HG02623 (cell line): Measurements from ENCODE around the gene CACNB2.
"Not testable (repeated sequence)": the region's sequence is repeated elsewhere in the genome, so short reads cannot be mapped to it uniquely, and the experiment has no call there.

Source experiments
- ATAC-seq: cut with Tn5 transposase; IDR thresholded peaks from one replicate; pipeline ENCODE4 v1.9.1; 2021; ENCODE audit warnings: moderate library complexity; ENCODE audit not compliant: unreplicated experiment

CACNB2 gene

GRCh38 chr10:18196806-18197550 is 56.8 kb downstream of the CACNB2 start:
- ATAC-seq, result no peak

DNA sequence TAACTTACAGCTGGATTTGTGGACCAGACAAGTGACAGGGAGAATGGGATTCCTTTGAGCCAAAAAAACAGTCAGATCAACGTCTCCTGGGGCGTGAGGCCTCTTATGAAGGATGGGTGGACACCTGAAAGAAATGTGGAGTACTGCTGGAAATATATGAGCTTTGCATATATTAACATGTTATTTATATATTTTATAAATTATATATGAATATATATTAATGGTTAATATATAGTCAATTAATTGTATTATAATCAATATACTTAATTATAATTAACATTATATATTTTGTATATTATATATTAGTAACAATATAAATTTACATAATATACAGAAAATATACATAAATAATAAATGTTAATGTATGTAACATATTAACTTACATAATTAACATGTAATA is 57.5 kb downstream of the CACNB2 start:
- no peak for ATAC-seq

DNA sequence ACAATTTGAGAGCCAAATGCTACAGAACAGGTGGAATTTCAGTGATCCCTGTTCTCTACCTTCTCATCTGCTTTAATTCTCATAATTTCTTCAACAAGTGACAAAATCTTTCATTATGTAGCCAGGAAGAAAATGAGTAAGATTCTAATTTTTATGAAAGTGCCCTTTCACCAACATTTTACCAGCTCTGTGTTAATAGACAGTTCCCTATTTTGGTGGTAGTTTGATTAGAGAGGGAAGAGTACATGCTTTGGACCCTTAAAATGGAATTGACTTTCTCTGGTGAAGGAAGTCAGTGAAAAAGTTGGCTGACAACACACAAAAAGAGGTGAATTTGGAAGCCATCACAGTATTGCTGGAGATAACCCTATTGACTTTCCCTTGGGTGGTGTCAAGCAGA is 61.7 kb downstream of the CACNB2 start:
- ATAC-seq, result no peak

- ATAC-seq, result no peak
Measured at GRCh38 chr10:18202680-18203460, 62.6 kb downstream of the CACNB2 start.

- no peak for ATAC-seq
Measured at GRCh38 chr10:18203471-18203870, 63.2 kb downstream of the CACNB2 start.

GRCh38 chr10:18204039-18204835 is 64.0 kb downstream of the CACNB2 start:
- ATAC-seq, result no peak

DNA sequence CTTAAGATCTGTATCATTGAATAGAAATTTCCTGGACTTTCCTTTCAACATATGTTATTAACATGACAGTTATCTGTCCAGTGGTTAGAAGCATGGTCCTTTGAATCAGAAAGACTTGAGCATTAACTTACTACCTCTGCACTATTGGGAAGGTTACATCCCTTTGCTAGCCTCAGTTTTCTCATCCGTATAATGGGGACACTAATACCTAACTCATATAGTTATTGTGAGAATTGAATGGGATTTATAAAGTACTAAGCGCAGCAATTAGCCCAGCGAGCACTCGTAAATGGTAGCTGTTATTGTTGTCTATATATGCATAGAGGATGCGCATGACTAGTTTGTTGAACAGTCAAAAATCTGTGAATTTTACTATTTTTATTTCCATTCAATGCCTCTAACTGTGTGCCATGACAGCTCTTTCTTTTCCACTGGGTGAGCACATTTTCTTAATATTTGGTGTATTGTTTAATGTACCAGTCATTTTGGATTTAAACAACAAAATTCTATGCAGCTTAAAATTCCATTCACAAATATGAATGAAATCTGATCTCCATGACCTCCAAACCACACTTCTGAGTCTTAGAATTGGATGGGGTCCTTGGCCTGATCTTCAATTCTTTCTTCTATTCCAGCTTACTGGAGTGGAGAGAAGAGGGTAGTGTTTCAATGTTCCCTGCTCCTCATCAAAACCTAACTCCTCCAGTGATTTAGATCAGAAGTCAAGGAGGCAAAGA is 65.0 kb downstream of the CACNB2 start:
- ATAC-seq, result no peak

DNA sequence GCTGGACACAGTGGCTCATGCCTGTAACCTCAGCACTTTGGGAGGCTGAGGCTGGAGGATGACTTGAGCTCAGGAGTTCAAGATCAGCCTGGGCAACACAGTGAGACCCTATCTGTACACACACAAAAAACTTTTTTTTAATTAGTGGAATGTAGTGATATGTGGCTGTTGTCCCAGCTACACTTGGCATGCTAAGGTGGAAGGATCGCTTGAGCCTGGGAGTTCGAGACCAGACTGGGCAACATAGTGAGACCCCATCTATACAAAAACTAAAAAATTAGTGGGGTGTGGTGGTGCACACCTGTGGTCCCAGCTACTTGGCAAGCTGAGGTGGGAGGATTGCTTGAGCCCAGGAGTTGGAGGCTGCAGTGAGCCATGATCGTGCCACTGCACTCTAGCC is 68.0 kb downstream of the CACNB2 start:
- ATAC-seq, result not testable (repeated sequence)

DNA sequence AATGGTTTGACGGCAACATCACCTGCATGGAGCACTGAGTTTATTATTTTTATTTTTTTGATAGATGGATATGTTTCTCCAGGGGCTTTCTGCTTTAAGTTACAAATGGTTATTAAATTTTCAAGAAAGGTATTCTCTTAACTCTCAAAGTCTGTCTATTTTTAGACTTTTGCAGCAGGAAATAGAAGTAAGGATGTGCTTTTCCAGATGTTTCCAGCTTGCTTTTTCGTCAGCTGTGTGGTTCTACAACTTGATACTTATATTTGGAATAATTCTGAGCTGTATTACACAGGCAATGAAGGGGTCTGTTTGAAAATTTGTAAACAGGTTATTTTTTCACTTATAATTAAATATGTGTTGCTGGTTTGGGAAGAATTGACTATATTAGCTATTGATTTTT is 69.0 kb downstream of the CACNB2 start:
- no peak for ATAC-seq

DNA sequence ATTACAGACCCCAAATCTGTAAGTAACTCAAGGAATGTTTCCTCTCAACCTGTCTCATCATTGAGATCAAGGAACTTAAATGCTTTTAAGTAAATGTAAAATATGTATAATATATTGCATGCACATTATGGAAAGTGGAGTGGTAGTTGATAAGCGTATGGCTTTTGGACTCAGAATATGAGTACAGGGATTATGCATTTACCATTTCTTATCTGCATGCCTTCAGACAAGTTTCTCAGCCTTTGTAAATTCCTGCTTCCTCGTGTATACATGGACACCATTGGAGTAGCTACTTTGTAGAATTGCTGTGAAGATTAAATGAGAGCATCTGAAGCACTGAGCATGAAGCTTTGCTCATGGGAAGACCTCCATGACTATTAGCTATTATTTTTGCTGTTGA is 70.5 kb downstream of the CACNB2 start:
- no peak for ATAC-seq

DNA sequence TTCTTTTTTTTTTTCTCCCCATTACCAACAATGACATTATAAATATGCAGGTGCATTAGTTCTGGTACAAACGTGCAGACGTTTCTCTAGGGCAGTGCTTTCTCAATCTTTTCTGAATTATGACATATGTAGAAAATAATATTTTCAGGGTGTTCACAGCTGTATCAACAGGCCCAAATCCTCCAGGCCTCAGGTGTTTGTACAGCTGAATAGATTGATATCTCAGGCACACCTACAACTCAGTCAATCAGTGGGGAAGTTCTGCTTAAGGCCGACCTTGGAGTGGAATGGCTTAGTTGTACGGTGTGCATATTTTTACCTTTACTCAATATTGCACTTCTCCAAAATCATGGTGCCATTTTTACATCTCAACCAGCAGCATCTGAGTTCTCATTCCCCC is 71.6 kb downstream of the CACNB2 start:
- ATAC-seq, result no peak

- ATAC-seq, result no peak
Measured at GRCh38 chr10:18213271-18213670, 73.0 kb downstream of the CACNB2 start.

DNA sequence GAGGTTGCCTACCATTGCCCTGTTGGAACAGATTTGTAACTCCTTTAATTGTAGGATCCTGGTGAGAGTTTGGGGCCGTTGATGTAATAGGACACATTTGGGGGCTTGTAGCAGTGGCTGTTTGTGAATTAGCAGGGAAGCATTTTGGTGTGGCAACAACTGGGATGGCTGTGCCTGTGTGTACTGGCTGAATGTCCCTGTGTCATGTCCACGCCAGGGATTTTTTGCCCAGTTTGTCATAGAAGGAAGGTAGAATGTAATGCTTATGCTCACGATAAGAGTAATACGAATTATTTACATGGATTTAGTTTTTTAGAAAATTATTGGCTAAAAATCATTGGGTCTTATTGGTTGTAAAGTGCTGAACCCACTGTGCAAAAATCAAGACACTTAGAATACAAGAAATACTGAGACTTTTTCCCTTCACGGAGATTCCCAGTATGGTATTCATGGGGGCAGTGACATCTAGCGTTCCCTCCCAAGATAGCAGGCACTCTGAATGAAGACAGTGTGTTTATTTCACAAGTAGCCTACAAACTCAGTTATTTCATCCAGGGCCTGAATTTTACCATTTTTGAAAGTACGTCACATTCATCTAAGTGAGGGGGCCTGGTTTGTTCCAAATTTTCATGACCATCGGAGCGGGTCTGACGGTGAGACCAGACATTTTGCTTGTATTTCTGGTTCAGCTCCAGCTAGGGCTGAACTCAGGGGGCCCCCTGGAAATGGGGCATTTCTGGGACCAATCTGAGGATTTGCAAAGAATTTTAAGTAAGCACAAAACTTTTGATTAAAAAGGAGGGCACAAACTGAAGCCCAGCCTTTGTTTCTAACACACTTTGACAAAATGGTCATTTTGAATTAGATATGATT is 74.7 kb downstream of the CACNB2 start:
- ATAC-seq, result peak; percentile 63

DNA sequence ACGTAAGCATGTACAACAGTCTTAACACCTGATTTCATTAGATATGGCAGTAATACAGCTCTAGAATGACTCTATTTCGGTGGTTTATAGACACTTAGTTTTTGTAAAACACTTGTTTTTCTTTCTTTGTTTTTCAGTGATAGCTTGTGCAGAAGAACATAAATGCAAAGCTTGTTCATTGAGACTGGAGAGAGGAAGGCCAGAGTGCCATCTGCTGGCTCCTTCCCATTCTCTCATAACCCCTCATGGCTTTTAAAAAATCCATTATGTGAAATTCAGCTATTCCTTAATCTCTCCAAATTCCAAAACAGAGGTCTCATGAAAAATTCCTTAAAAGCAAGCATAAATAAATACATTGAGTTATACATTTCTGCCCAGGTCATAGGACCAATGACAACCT is 76.3 kb downstream of the CACNB2 start:
- ATAC-seq, result no peak

DNA sequence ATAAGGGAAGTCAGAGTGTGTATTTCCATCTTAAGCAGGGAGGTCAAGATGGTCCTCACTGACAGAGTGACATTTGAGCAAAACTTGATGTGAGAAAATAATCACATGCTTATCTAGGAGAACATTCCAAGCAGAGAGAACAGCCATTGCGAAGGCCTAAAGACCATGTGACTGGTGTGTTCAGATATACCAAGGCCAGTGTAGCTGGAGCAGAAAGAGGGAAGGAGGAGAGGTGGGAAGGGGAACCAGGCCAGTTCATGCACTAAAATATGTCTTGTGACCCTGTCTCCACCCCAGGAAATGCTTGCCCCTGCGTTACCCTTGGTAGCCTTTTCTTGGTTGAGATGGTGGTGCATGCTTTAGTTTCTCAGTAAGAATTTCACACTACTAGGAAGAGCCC is 77.4 kb downstream of the CACNB2 start:
- ATAC-seq, result no peak

DNA sequence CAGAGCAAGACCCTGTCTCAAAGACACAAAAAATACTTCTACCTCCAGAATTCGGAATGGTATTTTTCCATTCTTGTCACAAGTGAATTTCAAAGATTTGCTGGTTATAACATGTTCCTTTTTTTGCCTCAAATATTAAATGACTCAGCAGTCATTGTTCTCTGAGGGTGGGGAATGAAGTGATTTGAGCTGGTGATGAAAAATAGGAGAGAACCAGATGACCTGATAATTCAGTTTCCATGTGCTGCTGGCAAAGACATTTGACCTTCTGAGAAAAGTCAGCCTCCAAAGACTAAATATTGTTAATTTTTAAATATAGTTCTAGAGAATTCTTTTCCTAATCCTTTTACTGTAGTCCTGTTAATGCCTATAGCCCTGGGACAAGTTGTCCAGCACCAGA is 78.9 kb downstream of the CACNB2 start:
- no peak for ATAC-seq

GRCh38 chr10:18221123-18221522 is 80.9 kb downstream of the CACNB2 start:
- no peak for ATAC-seq

DNA sequence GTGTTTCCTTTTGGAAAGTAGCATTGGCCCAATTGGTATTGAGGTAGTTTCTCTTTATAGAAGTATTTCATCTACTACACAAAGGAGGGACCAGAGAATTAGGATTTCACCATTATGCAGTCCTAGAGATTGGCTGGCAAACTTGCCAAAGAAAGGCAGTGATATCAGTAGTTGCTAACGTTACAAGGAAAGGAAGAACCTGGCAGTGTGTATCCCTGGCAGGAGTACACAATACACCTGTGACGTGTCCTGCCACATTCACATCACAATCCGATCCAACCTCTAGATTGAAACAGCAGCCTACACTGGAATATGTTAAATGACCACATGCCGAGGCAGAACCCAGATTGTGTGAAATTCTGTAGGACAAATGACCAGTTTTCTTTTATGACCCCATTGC is 81.7 kb downstream of the CACNB2 start:
- ATAC-seq, result no peak

DNA sequence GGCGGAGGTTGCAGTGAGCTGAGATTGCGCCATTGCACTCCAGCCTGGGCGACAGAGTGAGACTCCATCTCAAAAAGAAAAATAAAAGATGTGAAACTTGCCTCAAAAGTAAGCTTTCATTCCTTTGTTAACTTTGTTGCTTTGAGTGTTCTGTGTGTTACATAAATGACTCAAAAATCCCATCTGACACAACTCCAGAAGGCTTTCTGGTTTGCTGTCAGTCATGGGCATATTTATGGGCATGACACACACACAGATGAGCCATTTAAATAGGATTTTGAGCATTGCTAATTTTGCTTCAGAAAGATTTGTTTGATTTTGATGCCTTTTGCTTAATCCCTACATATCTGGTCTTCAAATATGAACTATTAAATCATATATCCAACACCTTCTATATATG is 82.6 kb downstream of the CACNB2 start:
- ATAC-seq, result no peak

DNA sequence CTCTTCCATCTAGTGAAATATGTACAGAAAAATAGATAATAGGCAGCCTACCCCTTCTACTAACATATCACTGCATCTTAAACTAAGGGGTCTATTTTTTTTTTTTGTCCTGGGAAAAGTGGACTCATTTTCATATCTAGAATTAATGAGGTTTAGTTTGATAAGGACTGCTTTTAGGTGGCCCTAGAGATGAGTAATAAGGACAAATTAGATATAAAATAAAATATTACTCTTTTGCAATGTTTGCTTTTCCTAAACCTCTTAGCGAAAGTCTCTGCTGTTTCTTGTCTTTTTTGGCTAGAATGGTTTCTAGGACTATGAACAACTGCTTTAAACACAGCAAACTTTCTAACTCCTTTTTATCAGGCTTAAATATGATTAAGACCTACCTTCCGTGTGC is 83.7 kb downstream of the CACNB2 start:
- ATAC-seq, result no peak
